ENCODE results near the gene CALCOCO1. TPM values are rescaled to one million over a fixed set of nuclear protein-coding genes. Genes with fewer than 3 reads are reported as not detected.

The CALCOCO1 gene, protein sequence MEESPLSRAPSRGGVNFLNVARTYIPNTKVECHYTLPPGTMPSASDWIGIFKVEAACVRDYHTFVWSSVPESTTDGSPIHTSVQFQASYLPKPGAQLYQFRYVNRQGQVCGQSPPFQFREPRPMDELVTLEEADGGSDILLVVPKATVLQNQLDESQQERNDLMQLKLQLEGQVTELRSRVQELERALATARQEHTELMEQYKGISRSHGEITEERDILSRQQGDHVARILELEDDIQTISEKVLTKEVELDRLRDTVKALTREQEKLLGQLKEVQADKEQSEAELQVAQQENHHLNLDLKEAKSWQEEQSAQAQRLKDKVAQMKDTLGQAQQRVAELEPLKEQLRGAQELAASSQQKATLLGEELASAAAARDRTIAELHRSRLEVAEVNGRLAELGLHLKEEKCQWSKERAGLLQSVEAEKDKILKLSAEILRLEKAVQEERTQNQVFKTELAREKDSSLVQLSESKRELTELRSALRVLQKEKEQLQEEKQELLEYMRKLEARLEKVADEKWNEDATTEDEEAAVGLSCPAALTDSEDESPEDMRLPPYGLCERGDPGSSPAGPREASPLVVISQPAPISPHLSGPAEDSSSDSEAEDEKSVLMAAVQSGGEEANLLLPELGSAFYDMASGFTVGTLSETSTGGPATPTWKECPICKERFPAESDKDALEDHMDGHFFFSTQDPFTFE
- total RNA-seq (2022; extraction: Qiagen RNA extraction; ENCODE audit: low read depth): 16.0 to 22.1 TPM (median 18.4 TPM) in 5 replicates

DNA sequence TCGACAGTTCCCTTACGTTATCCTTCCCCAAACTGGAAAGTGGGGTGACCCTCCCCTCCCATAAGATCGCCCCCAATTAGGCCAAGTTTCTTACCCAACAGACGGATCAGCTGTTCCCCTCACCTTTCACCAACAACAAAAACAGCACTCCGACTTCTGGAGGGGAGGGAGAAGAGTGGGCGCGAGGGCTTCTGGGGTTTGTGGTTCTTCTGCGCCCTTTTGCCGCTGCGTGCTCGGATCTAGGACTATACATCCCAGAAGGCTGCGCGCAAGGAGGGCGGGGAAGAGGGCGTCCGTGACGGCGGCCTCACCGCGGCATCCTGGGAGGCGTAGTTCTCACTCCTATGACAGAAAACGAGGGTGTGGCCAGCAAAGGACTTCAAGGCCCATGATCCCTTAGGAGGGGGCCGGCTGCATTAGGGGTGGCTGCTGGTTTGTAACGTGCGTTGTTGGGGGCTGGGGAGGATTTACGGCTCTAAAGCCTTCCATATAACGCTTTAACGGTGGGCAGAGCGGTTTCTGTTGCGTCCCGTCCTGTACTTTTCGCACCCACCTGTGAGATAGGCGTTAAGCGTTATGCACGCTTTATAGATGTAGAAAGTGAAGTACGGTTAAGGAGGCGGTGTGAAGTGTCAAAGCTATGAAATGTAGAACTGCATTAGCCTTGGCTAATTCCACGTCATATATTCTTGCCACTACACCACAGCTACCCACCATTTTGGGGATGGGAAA, at the start of gene CALCOCO1:
Gene CALCOCO1, minus strand, starts transcription at position 143 of the 732 bp plus-strand sequence. CDS start 2,210 bp downstream, outside the sequence.

DNA sequence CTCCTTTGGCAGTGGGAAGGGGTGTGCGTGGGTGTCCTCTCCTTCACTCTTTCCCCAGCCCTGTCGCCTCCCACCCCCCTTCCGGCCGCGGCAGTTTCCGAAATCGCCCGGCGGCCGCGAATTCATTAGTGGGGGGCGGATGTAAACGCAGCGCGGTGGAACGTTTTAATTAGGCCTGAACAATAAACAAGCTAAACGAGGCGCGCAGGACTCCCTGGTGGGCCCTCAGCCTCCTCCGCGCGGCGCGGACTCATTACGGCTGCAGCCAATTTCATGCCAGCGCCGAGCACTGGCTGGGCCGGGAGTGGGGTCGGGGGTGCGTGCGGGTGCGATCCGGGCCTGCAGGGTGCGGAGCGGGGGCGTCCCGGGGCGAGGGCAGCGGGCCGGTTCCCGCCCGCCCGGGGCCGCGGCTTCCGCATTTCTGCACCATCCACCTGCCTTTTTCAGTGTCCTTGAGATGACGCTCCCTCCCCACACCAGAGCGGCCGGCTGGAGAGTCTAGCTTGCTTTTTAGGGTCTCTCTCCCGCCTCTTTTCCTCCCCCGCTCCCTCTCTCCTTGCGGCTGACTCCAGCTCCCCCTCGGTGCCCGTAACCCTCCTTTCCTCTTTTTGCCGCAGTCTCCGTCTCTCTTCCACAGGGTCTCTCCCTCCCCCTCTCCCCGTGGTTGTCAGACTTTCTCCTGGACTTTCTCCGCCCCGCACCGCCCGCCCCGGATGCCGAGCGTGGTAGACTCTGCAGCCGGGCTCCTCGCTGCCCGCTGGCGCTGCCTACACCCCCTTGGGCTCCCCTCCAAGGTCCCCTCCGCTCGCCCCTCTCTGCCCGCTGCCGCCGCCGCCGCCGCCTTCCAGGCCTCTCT, 24.3 kb upstream of the CALCOCO1 start, which contains the start of gene CISTR:
Gene CISTR, minus strand, starts transcription at position 644 of the 856 bp plus-strand sequence.

DNA sequence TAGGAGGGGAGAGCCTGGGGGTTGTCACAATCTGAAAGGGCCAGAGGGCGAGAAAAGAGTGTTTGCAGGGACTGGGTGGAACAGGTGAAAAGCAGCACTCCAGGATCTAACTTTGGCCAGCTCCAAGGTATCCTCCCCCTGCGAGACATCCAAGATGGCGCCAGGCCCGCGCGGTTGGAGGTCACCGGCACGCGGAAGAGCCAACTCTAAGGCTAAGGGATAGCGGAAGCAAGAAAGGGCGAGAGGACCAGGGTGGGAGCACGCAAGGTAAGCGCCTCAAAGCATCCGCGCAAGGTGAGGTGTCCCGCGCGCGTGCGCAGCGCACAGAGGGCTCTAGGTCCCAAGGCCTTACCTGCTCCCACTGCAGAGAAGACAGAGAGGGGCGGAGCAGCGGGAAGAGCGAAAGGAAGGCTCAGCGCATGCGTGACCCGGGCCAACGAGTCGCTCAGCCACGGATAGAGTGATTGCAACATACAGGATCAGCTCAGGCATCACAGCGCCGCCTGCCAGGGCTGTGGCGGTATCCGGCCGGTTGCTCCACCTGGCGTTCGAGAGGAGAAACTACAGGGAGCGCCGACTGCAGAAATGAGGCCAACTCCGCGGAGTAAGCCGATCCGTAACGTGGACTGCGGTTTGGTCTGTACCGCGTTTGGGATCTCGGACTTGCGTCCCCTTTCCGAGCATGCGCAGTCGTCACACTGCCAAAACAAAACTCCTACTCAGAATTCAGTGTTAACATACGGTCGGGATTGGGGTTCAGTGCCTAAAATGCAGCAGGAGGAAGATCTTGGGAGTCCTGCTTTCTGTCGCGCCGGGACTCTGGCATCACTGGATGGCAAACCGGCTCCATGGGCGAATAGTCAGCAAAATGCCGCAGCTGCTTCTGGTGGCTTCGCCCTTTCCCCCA, 51.3 kb downstream of the CALCOCO1 start, which contains the start of gene ATP5MC2:
Gene ATP5MC2, minus strand, starts transcription at position 383 of the 907 bp plus-strand sequence. CDS start 3,469 bp downstream, outside the sequence.

Other genes starting within 250 kb of the CALCOCO1 start
- gene MAP3K12, start 228.0 kb downstream of the CALCOCO1 start, total RNA-seq (2022; extraction: Qiagen RNA extraction; ENCODE audit: low read depth): 10.7 to 14.9 TPM (median 13.7 TPM) in 5 replicates
- gene TARBP2, start 226.2 kb downstream of the CALCOCO1 start, total RNA-seq (2022; extraction: Qiagen RNA extraction; ENCODE audit: low read depth): 45.4 to 59.2 TPM (median 53.8 TPM) in 5 replicates
- not detected in 5 replicates for gene NPFF, start 220.0 kb downstream of the CALCOCO1 start, total RNA-seq (2022; extraction: Qiagen RNA extraction; ENCODE audit: low read depth)
- 14.8 to 19.1 TPM (median 18.2 TPM) in 5 replicates for gene ATF7, start 101.1 kb downstream of the CALCOCO1 start, total RNA-seq (2022; extraction: Qiagen RNA extraction; ENCODE audit: low read depth)
- 599 to 698 TPM (median 687 TPM) in 5 replicates for gene ATP5MC2, start 51.4 kb downstream of the CALCOCO1 start, total RNA-seq (2022; extraction: Qiagen RNA extraction; ENCODE audit: low read depth)
- not detected in 5 replicates for gene CISTR, start 24.5 kb upstream of the CALCOCO1 start, total RNA-seq (2022; extraction: Qiagen RNA extraction; ENCODE audit: low read depth)
- gene HOXC13, start 211.4 kb upstream of the CALCOCO1 start, total RNA-seq (2022; extraction: Qiagen RNA extraction; ENCODE audit: low read depth): 7.7 to 14.1 TPM (median 9.8 TPM) in 5 replicates
- not detected in 5 replicates for gene HOXC12, start 227.5 kb upstream of the CALCOCO1 start, total RNA-seq (2022; extraction: Qiagen RNA extraction; ENCODE audit: low read depth)
- 0.39 to 0.58 TPM (median 0.45 TPM) in 5 replicates for gene HOXC11, start 245.7 kb upstream of the CALCOCO1 start, total RNA-seq (2022; extraction: Qiagen RNA extraction; ENCODE audit: low read depth)
- gene HOTAIR, start 247.5 kb upstream of the CALCOCO1 start, total RNA-seq (2022; extraction: Qiagen RNA extraction; ENCODE audit: low read depth): 0.07 to 0.17 TPM (median 0.12 TPM) in 4 of 5 replicates, not detected in the other

Measured in A549 treated with RU486 at 1 μM for 4 hours (cell line).